Mesendoderm (in vitro differentiated cells): ENCODE measurements around the gene VPS37B.

ENCODE experiments used
- DNase-seq: peaks from one replicate; pipeline ENCODE4 v3.0.0; 2013
- H2AK5ac ChIP-seq: 2 replicates; pipeline ENCODE4 v1.6.1; 2013; ENCODE audit warnings: low read length, inconsistent platforms
- H2BK120ac ChIP-seq: 2 replicates; pipeline ENCODE4 v1.6.1; 2013; ENCODE audit warnings: low read depth, mild to moderate bottlenecking, low read length, moderate library complexity, mixed read lengths
- H2BK15ac ChIP-seq: replicated peaks from 2 replicates; pipeline ENCODE4 v1.6.1; 2013; ENCODE audit warnings: low read depth, mild to moderate bottlenecking, moderate library complexity
- H2BK5ac ChIP-seq: 2 replicates; pipeline ENCODE4 v1.6.1; 2013; ENCODE audit warnings: low read length, inconsistent platforms
- H3K18ac ChIP-seq: 2 replicates; pipeline ENCODE4 v1.6.1; 2013; ENCODE audit warnings: mild to moderate bottlenecking, low read length, mixed read lengths
- H3K23ac ChIP-seq: one replicate; pipeline ENCODE4 v1.6.1; 2013; ENCODE audit warnings: low read length
- H3K27ac ChIP-seq: 2 replicates; pipeline ENCODE4 v1.5.1; 2013; ENCODE audit warnings: low read depth, mild to moderate bottlenecking, inconsistent platforms, low read length, moderate library complexity
- H3K27me3 ChIP-seq: 2 replicates; pipeline ENCODE4 v1.6.1; 2013; ENCODE audit warnings: low read length, control low read depth, mild to moderate bottlenecking, inconsistent platforms; ENCODE audit not compliant: insufficient read depth, poor library complexity
- H3K36me3 ChIP-seq: 2 replicates; pipeline ENCODE4 v1.6.1; 2013; ENCODE audit warnings: low read length, inconsistent platforms; ENCODE audit not compliant: control insufficient read depth, insufficient read depth
- H3K4ac ChIP-seq: one replicate; pipeline ENCODE4 v1.6.1; 2013; ENCODE audit warnings: low read depth, mild to moderate bottlenecking, low read length, moderate library complexity
- H3K4me1 ChIP-seq: 2 replicates; pipeline ENCODE4 v1.6.1; 2013; ENCODE audit warnings: low read depth, low read length, inconsistent platforms; ENCODE audit not compliant: control insufficient read depth
- H3K4me2 ChIP-seq: 2 replicates; pipeline ENCODE4 v1.6.1; 2013; ENCODE audit warnings: low read length
- H3K4me3 ChIP-seq: 2 replicates; pipeline ENCODE4 v1.5.1; 2013; ENCODE audit warnings: mild to moderate bottlenecking, low read length
- H3K56ac ChIP-seq: one replicate; pipeline ENCODE4 v1.6.1; 2013; ENCODE audit warnings: low read length
- H3K79me1 ChIP-seq: 2 replicates; pipeline ENCODE4 v1.6.1; 2013; ENCODE audit warnings: low read length, inconsistent platforms
- H3K79me2 ChIP-seq: 2 replicates; pipeline ENCODE4 v1.6.1; 2013; ENCODE audit warnings: mild to moderate bottlenecking, low read length; ENCODE audit not compliant: control insufficient read depth, insufficient read depth
- H3K9ac ChIP-seq: 2 replicates; pipeline ENCODE4 v1.6.1; 2013; ENCODE audit warnings: low read length, inconsistent platforms
- H4K5ac ChIP-seq: one replicate; pipeline ENCODE4 v1.6.1; 2013; ENCODE audit warnings: low read length
- H4K8ac ChIP-seq: one replicate; pipeline ENCODE4 v1.6.1; 2013; ENCODE audit warnings: low read depth, mild to moderate bottlenecking, control low read depth, low read length, moderate library complexity
- WGBS: extraction: QIAGEN DNeasy Blood & Tissue Kit; methylation state at CpG from one replicate; pipeline ENCODE4 v1.1.7; 2013; ENCODE audit warnings: low lambda C conversion rate, missing lambda C conversion rate; ENCODE audit not compliant: insufficient coverage; ENCODE audit errors: extremely low coverage; 5-methylcytosine and 5-hydroxymethylcytosine counted together

The VPS37B gene

GRCh38 chr12:122867691-122868461 is 28.0 kb downstream of the VPS37B start:
- Histone ChIP-seq H3K27me3 (peaks cover 12% of the 10 kb centered on the region), H2AK5ac (no peak overlapping the region), H4K8ac (no peak overlapping the region), H3K23ac (no peak overlapping the region), H2BK15ac (no peak overlapping the region), H3K4ac (no peak overlapping the region), H3K18ac (no peak overlapping the region), H3K79me1 (no peaks in the 10 kb centered on the region), H4K5ac (no peak overlapping the region), H3K79me2 (no peaks in the 10 kb centered on the region), H3K4me2 (no peak overlapping the region), H3K27ac (no peak overlapping the region), H2BK120ac (no peak overlapping the region), H2BK5ac (no peak overlapping the region), H3K9ac (no peak overlapping the region), H3K4me1 (peaks cover 6% of the 10 kb centered on the region), H3K4me3 (no peak overlapping the region), H3K36me3 (no peaks in the 10 kb centered on the region), H3K56ac (no peak overlapping the region)
- no CpG with 5 or more reads among the region's 33 CpGs for whole genome bisulfite sequencing
- peak; percentile 80 for DNase-seq

GRCh38 chr12:122866950-122867607 is 28.8 kb downstream of the VPS37B start:
- Histone ChIP-seq H3K23ac (no peak overlapping the region), H3K9ac (no peak overlapping the region), H3K27me3 (peaks cover 6% of the 10 kb centered on the region), H4K5ac (no peak overlapping the region), H3K56ac (no peak overlapping the region), H3K36me3 (no peaks in the 10 kb centered on the region), H3K4ac (no peak overlapping the region), H2BK15ac (no peak overlapping the region), H3K27ac (no peak overlapping the region), H4K8ac (no peak overlapping the region), H3K4me1 (peaks cover 6% of the 10 kb centered on the region), H2AK5ac (no peak overlapping the region), H3K18ac (no peak overlapping the region), H2BK5ac (no peak overlapping the region), H3K4me3 (no peak overlapping the region), H2BK120ac (no peak overlapping the region), H3K79me2 (no peaks in the 10 kb centered on the region), H3K4me2 (no peak overlapping the region), H3K79me1 (no peaks in the 10 kb centered on the region)
- DNase-seq = no peak
- WGBS = no CpG with 5 or more reads among the region's 36 CpGs

- H2BK15ac ChIP-seq = no peak overlapping the region
- no peak overlapping the region for H2BK5ac ChIP-seq
- no peak overlapping the region for H3K9ac ChIP-seq
- no peak overlapping the region for H3K4me3 ChIP-seq
- DNase-seq = no peak
- H3K27me3 ChIP-seq = peaks cover 4% of the 10 kb centered on the region
- H4K8ac ChIP-seq = no peak overlapping the region
- H3K79me2 ChIP-seq = no peaks in the 10 kb centered on the region
- no peak overlapping the region for H2AK5ac ChIP-seq
- peaks cover under 1% of the 10 kb centered on the region for H3K4me1 ChIP-seq
- H3K36me3 ChIP-seq = no peaks in the 10 kb centered on the region
- H3K79me1 ChIP-seq = no peaks in the 10 kb centered on the region
- H2BK120ac ChIP-seq = no peak overlapping the region
- no peak overlapping the region for H3K56ac ChIP-seq
- H3K4me2 ChIP-seq = no peak overlapping the region
- H3K4ac ChIP-seq = no peak overlapping the region
- no peak overlapping the region for H3K18ac ChIP-seq
- H3K23ac ChIP-seq = no peak overlapping the region
- no peak overlapping the region for H3K27ac ChIP-seq
- WGBS = no CpG with 5 or more reads among the region's 17 CpGs
- H4K5ac ChIP-seq = no peak overlapping the region
Observed at GRCh38 chr12:122866379-122866778, 29.5 kb downstream of the VPS37B start.

DNA sequence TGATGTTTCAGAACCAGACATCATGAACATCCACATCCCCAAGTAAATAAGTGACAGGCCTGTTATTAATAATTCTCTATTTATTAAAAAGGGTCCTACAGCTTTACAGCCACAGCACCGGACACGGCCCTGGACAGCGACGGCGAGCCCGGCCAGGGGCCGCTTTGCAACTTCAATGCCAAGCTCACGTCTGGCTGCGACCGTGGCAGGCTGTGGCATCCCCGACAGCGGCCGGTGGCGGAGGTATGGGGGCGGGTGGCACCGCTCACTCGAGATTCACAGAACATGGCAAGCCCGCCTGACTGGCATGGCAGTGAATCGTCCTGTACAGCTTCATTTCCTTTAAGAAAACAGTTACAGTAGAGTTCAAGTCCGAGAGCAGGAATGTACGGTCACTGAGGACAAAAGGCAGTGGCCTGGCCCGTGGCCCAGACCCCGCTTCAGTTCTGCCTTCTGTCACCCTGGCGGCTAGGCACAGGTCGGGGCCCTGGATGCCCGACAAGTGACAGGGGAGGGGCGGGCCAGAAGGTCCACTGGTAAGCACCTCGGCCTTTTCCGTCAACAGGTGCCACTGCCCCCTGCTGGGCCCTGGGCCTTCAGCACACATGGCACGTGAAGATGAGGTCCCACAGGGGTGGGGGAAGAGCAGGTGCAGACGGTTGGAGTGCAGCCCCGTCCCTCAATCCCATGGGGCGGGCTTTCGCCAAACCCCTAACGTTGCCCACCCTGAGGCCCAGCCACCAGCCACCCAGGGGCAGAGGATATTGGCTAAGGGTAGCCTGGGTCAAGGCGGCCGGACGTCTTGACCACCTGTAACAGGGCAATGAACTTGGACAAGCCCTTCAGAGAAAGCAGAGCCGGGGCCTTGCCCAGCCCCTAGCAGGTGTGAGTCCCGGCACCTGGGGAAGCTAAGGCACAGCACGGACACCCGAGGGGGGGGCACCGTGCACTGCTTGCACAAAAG is 30.4 kb downstream of the VPS37B start:
- H2AK5ac ChIP-seq = no peak overlapping the region
- peak; percentile 45 for DNase-seq
- H3K56ac ChIP-seq = no peak overlapping the region
- no peaks in the 10 kb centered on the region for H3K79me2 ChIP-seq
- no peaks in the 10 kb centered on the region for H3K4me1 ChIP-seq
- H3K27me3 ChIP-seq = no peaks in the 10 kb centered on the region
- H2BK5ac ChIP-seq = no peak overlapping the region
- H3K9ac ChIP-seq = no peak overlapping the region
- no peaks in the 10 kb centered on the region for H3K79me1 ChIP-seq
- H2BK15ac ChIP-seq = no peak overlapping the region
- no CpG with 5 or more reads among the region's 43 CpGs for WGBS
- no peak overlapping the region for H3K4ac ChIP-seq
- H2BK120ac ChIP-seq = no peak overlapping the region
- no peaks in the 10 kb centered on the region for H3K36me3 ChIP-seq
- H3K4me2 ChIP-seq = no peak overlapping the region
- no peak overlapping the region for H3K18ac ChIP-seq
- H3K23ac ChIP-seq = no peak overlapping the region
- no peak overlapping the region for H4K5ac ChIP-seq
- no peak overlapping the region for H3K4me3 ChIP-seq
- H4K8ac ChIP-seq = no peak overlapping the region
- H3K27ac ChIP-seq = no peak overlapping the region

- Histone ChIP-seq H3K27ac (no peak overlapping the region), H3K18ac (no peak overlapping the region), H3K36me3 (no peaks in the 10 kb centered on the region), H2AK5ac (no peak overlapping the region), H3K4ac (no peak overlapping the region), H3K79me2 (no peaks in the 10 kb centered on the region), H3K4me1 (no peaks in the 10 kb centered on the region), H3K56ac (no peak overlapping the region), H3K4me2 (no peak overlapping the region), H3K23ac (no peak overlapping the region), H3K9ac (no peak overlapping the region), H3K27me3 (no peaks in the 10 kb centered on the region), H2BK15ac (no peak overlapping the region), H3K4me3 (no peak overlapping the region), H4K5ac (no peak overlapping the region), H2BK120ac (no peak overlapping the region), H2BK5ac (no peak overlapping the region), H3K79me1 (no peaks in the 10 kb centered on the region), H4K8ac (no peak overlapping the region)
- WGBS = no CpG with 5 or more reads among the region's 5 CpGs
- no peak for DNase-seq
Observed at GRCh38 chr12:122864894-122865253, 31.1 kb downstream of the VPS37B start.
